Progenitor cell of endocrine pancreas (in vitro differentiated cells): ENCODE results near the gene PNKD. TPM values are rescaled to one million over a fixed set of nuclear protein-coding genes. Genes with fewer than 3 reads are reported as not detected.

ENCODE experiments used
- DNase-seq: peaks from one replicate; pipeline ENCODE4 v3.0.0; 2021; ENCODE audit warnings: low spot score; ENCODE audit not compliant: unreplicated experiment
- H3K27ac Mint-ChIP-seq: 2 replicates; pipeline ENCODE4 v1.8.0; 2021; ENCODE audit warnings: mild to moderate bottlenecking, moderate library complexity, mixed read lengths
- H3K27me3 Mint-ChIP-seq: 2 replicates; pipeline ENCODE4 v1.8.0; 2021; ENCODE audit warnings: mixed read lengths
- H3K36me3 Mint-ChIP-seq: 2 replicates; pipeline ENCODE4 v1.8.0; 2022; ENCODE audit warnings: mixed read lengths; ENCODE audit not compliant: insufficient read depth
- H3K4me1 Mint-ChIP-seq: 2 replicates; pipeline ENCODE4 v1.8.0; 2021; ENCODE audit warnings: low read depth, mixed read lengths
- H3K4me3 Mint-ChIP-seq: 2 replicates; pipeline ENCODE4 v1.8.0; 2021; ENCODE audit warnings: low read depth, mild to moderate bottlenecking, moderate library complexity, mixed read lengths
- H3K9me3 Mint-ChIP-seq: 2 replicates; pipeline ENCODE4 v1.8.0; 2021; ENCODE audit warnings: low read depth, mixed read lengths
- CTCF ChIP-seq: fragments of 200-600 bp; sonication (generic); IDR thresholded peaks from one replicate; pipeline ENCODE4 v1.5.0; 2021; ENCODE audit warnings: antibody characterized with exemption, mild to moderate bottlenecking; ENCODE audit not compliant: unreplicated experiment
- total RNA-seq: library from RNA; stranded (reverse); gene quantifications from 2 replicates; pipeline ENCODE4 v1.2.1, GENCODE V29; 2021

Gene PNKD
- total RNA-seq, 1 donor from 2014 or later = 54.3 TPM

GRCh38 chr2:218273908-218274249 is 3.6 kb downstream of the PNKD start:
- H3K4me1 Mint-ChIP-seq = peaks cover 19% of the 10 kb centered on the region
- TF ChIP-seq CTCF = no peak
- H3K27ac Mint-ChIP-seq = peak overlapping the region; percentile 82
- peaks cover 14% of the 10 kb centered on the region for H3K36me3 Mint-ChIP-seq
- H3K9me3 Mint-ChIP-seq = no peaks in the 10 kb centered on the region
- no peak overlapping the region for H3K4me3 Mint-ChIP-seq
- no peak for DNase-seq
- H3K27me3 Mint-ChIP-seq = no peaks in the 10 kb centered on the region

GRCh38 chr2:218274586-218274985 is 4.3 kb downstream of the PNKD start:
- peaks cover 11% of the 10 kb centered on the region for H3K36me3 Mint-ChIP-seq
- no peaks in the 10 kb centered on the region for H3K9me3 Mint-ChIP-seq
- peaks cover 14% of the 10 kb centered on the region for H3K4me1 Mint-ChIP-seq
- DNase-seq = no peak
- no peak overlapping the region for H3K4me3 Mint-ChIP-seq
- TF ChIP-seq CTCF = no peak
- no peaks in the 10 kb centered on the region for H3K27me3 Mint-ChIP-seq
- H3K27ac Mint-ChIP-seq = peak overlapping the region; percentile 62

GRCh38 chr2:218275371-218276072 is 5.2 kb downstream of the PNKD start:
- Mint-ChIP-seq H3K4me3 (no peak overlapping the region), H3K36me3 (peaks cover 18% of the 10 kb centered on the region), H3K4me1 (peaks cover 14% of the 10 kb centered on the region), H3K27ac (no peak overlapping the region), H3K9me3 (no peaks in the 10 kb centered on the region), H3K27me3 (no peaks in the 10 kb centered on the region)
- no peak for DNase-seq
- no peak for TF ChIP-seq CTCF

- Mint-ChIP-seq H3K36me3 (peaks cover 21% of the 10 kb centered on the region), H3K4me3 (no peak overlapping the region), H3K9me3 (no peaks in the 10 kb centered on the region), H3K4me1 (peaks cover 6% of the 10 kb centered on the region), H3K27me3 (no peaks in the 10 kb centered on the region), H3K27ac (peak overlapping the region; percentile 3)
- DNase-seq = no peak
- peak; percentile 15 for TF ChIP-seq CTCF
Measured at GRCh38 chr2:218276986-218277755, 6.9 kb downstream of the PNKD start.

- DNase-seq = no peak
- Mint-ChIP-seq H3K27ac (no peak overlapping the region), H3K36me3 (peaks cover 22% of the 10 kb centered on the region), H3K4me3 (no peak overlapping the region), H3K9me3 (no peaks in the 10 kb centered on the region), H3K4me1 (peaks cover 11% of the 10 kb centered on the region), H3K27me3 (no peaks in the 10 kb centered on the region)
- no peak for TF ChIP-seq CTCF
Measured at GRCh38 chr2:218277921-218278320, 7.6 kb downstream of the PNKD start.
